GM19099 (cell line): Measurements from ENCODE around the gene OSBP.

ENCODE experiments used
- POLR2A ChIP-seq: IDR thresholded peaks from 3 replicates; pipeline ENCODE4 v1.6.1; 2011; ENCODE audit warnings: low read depth; ENCODE audit not compliant: insufficient read length; ENCODE audit errors: extremely low read depth

OSBP gene

DNA sequence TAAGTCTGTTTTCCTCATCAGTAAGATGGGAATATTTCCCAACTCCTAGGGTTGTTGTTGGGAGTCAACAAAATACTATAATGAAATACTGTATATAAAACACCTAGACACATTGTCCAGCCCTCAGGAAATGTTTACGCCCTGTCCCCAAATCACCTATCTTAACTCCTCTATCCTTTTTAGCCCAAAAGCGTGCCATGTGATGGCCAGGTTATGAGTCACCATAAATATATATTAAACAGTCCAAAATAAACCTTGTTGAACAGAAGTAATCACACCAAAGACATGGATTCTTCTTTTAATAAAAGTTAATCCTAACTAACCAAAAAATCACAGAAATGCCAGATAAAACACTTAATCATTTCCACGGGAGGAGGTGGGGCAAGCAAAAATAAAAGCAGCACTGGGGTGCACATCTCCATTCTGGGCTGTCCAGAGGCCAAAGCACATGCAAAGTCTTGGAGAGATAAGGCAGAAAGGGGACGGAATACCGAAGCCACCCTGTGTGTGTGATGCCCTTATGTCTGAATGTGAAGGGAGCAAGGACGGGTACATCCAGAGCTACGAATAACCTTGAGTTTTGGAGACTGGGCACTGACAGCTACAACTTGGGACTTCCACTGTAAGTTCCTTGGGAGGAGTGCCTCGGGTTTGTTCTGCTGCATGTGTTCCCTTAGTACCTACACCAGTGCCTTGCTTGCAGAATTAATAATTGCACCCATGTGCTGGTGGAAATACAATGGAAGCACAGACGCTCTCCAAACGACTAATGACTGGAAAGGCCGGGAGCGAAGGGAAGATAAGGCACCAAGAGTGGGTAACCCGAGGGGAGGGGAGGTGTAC lies 1.1 kb downstream of the OSBP start:
- TF ChIP-seq POLR2A = no peak

DNA sequence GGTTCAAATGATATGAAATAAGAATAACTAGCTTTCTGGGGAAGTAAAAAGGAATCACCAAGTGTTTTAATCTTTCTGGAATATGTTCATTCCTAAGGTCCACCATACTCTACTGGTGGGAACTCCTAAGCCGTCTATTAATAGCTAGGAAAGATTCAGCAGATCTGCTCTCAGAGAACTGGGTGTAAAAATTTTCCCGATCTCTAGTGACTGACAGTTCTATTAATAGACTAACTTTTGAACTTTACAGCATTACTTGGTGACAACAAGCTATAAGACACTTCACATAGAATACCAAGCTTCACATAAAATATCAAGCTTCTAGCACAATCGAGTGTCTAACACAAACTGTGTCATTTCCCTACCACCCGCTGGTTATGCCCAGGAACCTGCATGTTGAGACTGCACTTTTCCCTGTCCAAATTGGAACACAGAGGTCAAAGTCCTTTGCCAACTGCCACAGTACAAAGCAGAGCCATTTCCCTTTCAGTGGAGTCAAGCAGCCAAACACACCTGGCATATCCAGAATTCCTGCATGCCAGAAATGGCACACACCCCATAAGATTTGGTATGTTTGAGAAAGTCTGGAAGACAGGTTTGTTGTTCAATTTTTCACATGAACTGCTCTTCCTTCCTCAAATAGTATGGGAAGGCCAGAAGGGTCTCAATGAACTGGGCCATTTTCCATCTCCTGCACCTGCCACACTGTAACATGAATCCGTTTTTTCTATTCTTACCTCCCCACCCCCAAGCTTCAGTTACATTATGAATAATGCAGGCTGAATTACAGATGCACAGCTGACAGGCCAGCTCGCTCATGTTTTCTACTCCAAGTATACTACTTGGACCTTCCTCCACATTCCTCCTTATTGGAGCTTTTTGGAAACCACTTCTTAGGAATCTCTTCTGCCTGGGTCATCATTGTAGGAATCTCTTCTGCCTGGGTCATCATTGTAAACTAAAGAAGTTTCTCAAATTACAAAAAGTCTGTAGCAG lies 3.7 kb downstream of the OSBP start:
- TF ChIP-seq POLR2A = no peak

DNA sequence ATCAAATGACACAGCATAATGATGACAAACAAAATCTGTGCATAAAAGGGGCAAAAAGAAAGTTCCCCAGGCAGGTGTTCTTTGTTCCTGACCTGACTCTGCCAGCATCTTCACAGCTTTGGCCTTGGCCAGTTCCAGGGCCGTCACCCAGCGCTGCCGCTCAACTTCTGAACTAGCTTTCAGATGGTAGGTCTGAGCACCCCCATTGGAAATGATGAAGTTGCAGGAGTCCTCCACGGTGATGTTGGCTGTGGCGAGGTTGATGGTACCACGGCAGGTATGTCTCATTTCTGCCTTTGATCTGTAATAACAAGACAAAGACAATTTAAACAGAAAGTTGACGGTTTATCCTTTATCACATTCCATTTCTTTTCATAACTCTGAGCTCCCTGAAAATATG lies 5.3 kb downstream of the OSBP start:
- TF ChIP-seq POLR2A = no peak

DNA sequence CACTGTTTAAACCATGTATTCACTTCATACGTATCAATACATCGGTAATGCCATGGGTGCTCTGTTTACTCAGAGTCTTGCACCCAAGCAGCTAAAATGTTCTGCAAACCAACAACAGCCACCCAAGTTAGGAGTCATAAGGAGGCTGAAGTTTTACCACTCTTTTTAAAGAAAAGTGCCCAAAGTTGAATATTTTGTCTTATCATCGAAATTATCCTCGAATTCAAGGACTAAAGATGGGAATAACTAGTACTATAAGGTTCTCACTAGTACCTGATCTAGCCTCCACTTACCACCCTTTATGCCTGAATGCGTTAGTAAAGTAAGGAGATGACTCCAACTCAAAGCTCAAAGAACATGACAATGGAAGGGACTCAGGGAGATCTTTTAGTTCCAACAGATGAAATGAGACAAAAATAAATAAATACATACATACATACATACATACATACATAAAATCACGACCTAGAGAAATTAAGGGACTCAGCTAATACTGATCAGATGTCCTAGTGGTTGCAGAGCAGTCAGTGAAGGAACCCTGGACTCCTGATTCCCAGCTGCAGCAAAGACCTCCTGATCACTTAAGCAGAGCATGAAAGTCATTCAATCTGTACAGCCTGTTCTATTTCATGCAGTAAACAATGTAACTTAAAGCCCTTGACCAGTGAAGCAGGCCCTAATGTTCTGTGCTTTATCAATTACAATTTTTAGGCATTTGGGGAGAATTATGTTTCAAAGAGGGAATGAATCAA lies 7.7 kb downstream of the OSBP start:
- no peak for TF ChIP-seq POLR2A

DNA sequence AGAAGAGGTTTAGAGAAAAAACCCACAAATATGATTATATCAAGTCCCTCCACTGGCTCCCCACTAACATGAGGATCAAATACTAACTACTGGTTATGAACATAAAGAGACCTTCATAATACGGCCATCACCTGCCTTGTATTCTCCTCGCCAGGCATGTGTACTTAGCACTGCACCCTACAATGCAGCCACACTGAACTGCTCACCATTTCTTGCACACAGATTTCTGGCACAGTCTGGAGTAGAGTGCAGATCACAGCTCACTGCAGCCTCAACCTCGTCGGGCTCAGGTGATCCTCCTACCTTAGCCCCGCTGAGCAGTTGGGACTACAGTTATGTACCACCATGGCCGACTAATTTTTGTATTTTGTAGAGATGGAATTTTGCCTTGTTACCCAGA lies 13.1 kb downstream of the OSBP start:
- no peak for TF ChIP-seq POLR2A

DNA sequence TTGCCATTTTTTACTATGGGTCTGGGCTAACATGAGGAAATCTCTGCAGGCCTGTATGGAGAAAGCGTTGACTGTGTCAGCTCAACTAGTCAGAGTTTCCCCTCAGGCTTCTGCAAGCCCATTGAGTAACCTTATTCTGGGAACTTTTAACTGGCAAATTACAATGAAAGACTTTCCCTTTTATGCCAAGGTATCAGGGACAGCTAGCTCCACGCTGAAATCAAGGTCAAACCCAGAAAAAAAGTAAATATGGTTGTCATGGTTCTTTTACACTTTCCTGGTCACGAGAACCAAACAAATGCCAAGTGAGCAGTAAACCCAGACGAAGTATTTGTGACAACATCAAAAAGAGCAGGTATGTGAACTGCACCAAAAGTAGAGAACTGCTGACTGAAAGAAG lies 13.8 kb downstream of the OSBP start:
- TF ChIP-seq POLR2A = no peak

DNA sequence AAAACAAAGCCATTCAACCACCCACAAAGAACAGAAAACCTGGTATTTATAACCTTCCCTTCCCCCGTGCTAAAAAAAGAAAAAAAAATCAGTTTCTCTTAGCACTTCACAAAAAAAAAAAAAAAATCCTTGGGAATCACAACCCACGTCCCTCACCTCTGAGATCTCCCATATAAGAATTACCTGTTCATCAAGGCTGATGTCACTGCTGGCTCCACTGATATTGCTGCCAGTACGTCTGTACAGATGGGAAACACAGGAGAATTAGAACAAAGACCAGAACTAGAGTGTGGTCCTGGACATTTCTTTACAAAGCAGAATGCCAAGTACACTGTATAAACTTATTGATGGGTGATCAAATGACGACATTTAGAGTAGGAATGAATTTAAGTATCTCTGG lies 14.9 kb downstream of the OSBP start:
- no peak for TF ChIP-seq POLR2A

DNA sequence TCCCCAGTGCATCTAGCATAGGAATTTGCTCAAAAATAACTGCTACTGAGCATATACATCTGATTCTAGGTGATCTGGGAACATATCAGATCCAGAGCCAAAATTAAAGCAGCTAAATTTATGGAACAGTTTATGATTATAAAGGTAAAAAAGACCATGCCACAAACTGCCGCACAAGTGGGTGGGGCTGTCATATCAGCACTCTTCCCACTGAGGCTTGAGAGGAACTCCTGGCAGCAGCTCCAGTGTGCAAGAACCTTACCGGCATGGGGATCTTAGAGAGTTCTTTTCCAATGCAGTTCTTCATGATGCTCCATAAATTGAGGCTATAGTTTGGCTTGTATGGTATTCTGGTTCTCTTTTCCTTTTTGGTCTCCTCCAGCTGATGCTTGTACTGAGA lies 15.3 kb downstream of the OSBP start:
- no peak for TF ChIP-seq POLR2A

DNA sequence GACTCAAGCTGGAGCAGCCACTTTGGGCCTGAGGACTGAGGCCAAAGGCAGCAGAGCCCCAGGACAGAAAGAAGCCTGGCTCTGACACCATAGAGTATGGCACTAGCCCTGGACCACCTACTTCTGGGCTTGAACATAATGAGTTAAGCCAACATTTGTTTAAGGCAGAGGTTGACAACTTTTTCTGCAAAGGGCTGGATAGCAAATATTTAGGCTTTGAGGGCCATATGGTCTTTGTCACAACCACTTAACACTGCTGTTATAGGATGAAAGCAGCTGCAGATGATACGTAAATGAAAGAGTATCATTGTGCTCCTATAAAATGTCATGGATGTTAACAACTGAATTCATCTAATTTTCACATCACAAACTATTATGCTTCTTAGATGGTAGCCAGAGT lies 16.6 kb downstream of the OSBP start:
- TF ChIP-seq POLR2A = no peak

DNA sequence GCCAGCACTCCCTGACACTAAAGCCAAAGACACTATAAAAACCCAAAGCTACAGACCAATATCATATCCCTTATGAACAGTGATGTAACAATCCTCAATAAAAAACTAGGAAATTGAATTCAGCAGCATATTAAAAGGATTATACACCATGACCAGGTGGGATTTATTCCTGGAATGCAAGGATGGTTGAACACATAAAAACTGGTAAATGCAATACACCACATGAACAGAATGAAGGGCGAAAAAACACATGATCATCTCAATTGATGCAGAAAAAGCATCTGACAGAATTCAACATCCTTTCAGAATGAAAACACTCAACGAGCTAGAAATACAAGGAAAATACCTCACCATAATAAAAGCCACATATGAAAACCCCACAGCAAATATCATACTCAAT lies 31.3 kb downstream of the OSBP start:
- TF ChIP-seq POLR2A = no peak

DNA sequence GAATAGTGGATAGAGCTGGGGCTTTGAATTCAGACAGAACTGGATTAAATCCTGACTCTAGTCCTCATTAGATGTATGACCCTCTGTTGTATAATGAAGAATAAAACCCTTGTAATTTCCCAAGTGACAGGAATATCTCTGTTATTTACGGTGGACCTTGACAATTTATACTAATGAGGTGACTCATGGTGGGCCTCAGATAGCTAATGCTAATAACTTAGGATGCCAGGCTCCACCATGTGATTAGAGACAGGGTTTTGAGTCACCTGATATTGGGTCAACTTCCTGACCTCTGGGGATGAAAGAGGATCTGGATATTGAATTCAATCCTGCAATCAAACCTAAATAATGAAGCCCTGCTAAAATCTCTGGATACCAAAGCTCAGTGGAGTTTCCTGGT lies 33.6 kb downstream of the OSBP start:
- TF ChIP-seq POLR2A = no peak

DNA sequence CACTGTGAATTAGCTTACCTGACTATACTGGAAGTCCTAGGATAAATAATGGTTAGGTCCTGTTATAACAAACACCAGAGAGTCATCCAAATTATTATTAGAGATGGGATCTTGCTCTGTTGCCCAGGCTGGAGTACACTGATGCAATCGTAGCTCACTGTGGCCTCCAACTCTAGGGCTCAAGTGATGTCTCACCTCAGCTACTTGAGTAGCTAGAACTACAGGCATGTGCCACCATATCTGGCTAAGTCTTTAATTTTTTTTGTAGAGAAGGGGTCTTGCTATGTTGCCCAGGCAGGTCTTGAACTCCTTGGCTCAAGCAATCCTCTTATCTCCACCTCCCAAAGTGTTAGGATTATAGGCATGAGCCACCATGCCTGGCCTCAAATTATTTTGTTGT lies 37.2 kb downstream of the OSBP start:
- TF ChIP-seq POLR2A = no peak

DNA sequence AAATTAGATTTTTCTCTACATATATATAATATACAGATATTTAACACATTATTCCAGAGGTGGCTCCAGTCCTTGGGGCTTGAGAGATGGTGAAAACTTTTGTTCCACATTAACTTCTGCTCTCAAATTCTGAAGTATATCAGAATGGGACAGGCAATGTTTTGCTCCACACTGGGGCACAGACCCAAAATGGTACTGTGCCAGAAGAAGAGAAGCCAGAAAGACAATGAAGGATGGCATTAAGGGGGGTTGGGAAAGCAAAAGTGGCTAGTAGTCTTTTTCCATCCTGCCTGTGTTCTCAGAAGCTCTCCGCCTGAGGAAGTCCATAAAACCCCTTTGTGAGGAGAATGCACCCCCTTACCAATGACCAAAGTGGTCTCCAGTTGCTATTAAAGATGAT lies 40.1 kb downstream of the OSBP start:
- no peak for TF ChIP-seq POLR2A

DNA sequence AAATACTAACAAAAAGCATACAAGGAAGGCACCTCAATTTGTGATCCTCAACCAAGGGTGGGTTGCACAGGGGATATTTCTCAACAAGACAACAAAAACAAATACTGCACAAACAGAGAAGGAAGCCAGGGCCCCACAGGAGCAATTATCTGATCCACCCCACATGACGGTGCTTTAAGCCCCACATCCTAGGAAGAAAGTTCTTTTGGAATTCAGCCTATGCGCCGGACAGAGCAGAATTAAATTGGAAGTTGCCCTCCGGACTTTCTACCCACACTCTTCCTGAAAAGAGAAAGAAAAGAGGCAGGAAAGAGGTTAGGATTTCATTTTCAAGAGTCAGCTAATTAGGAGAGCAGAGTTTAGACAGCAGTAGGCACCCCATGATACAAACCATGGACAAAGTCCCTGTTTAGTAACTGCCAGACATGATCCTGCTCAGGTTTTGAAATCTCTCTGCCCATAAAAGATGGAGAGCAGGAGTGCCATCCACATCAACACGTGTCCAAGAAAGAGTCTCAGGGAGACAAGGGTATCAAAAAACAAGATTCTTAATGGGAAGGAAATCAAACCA lies 40.6 kb downstream of the OSBP start:
- no peak for TF ChIP-seq POLR2A

DNA sequence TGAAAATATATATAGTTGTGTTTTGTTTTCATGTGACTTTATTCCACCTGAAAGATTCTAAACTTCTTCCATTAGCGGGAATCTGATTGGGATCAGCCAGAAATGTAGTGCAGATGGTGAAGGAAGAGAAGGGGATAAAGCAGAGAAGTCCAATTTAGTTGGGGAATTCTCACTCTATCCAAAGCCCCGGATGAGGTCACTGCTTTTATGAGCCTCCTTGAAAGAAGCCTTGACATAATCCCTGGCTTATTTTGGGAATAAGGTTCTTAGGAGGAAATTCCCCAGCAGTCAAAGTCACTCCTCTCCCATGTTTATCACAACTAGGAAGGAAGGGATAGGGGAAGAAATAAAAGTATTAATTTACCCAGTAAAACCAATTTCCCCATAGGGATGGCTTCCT lies 41.1 kb downstream of the OSBP start:
- no peak for TF ChIP-seq POLR2A

DNA sequence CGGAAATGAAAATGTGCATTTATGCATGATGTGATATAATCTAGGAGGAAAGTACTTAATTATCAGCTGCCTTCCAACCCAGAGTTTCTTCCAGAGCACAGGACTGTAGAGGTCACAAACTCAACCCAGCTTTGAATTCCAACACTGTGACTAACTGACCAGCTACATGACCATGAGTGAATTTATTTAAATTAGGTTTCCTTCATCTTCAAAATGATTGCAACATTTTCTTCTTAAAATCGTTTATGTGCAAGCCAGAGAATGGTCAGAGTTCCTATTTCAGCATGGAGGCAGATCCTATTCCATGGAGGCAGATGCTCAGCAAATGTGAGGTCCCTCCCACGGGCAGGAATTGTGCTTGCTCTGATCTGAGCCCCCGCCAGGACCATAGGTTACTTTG lies 42.4 kb downstream of the OSBP start:
- no peak for TF ChIP-seq POLR2A

DNA sequence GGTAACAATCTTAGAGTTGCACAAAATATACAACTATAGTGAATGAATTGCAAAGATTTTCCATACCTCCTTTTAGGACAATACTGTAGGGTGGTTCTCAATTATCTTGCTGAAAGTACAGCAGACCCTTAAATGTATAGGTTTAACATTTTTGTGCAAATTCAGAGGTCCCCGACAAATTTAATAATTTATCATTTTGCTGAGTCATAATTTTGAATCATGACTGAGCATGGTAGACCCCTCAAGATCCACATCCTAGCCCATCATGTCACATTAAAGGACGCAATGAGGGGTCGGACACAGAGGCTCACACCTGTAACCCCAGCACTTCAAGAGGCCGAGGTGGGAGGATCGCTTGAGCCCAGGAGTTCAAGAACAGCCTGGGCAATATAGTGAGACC lies 43.5 kb downstream of the OSBP start:
- no peak for TF ChIP-seq POLR2A
